ENCODE results near the gene TNPO3. TPM values are rescaled to one million over a fixed set of nuclear protein-coding genes. Genes with fewer than 3 reads are reported as not detected.

The TNPO3 gene
- total RNA-seq (2021) (56.6 and 59.2 TPM in 2 replicates), Bru-seq, nascent RNA (percentile 94 among the genes with signal in this experiment), BruChase-seq, experiment 1, labeled RNA remaining after a 2-hour chase (percentile 87 among the genes with signal in this experiment), BruChase-seq, experiment 2, labeled RNA remaining after a 6-hour chase (percentile 87 among the genes with signal in this experiment)
- long read RNA-seq, full-length matches to known transcripts, result 27 of 63 reads
- long read RNA-seq, partial matches to known transcripts, result 1 of 63 reads
- long read RNA-seq, other reads (novel, unspliced or antisense), result 35 of 63 reads

DNA sequence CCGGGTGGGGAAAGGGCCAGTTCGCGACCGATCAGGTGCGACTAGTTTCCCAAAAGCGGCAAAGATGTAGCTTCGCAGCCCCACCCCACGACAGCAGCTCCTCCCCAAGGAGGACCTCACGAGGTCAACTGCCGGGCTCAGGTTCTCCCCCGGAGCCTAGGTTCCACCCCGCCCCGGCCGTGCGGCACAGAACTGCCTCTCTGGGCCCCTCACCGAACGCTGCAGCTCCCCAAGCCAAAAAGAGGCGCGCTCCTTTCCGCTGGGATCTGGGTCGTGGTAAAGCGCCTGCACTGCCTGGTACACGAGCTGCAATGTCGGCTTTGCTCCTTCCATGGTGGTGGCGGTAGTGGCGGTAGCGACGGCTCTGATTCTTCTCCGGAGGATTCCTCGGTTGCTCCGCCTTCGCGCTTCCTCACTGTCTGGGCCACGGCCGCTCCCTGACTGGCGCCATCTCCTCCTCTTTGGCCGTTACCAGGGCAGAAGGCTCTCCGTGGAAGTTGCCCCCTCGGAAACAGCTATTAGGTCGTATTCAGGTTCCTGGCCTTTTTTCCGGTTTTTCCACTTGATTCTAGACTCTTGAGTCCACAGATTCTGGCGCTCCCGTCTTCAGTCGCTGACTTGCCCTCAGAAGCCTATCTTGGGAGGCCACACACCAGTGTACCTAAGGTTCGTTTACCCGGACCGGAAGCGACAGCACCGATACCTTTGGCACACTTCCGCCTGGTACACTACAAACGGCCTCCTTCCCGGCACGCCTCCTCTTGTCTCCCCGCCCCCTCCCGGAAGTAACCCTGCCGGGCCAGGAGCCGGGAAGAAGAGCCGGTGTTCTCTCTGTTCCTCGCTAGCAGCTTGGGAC, at the start of gene TNPO3:
Gene TNPO3, minus strand, starts transcription at position 674 of the 856 bp plus-strand sequence. Its CDS starts 341 bp downstream, at position 333.
- intact Hi-C loops (cut with micrococcal nuclease; ENCODE audit: unreplicated experiment), result no loop called here
- Histone ChIP-seq H3K4me1 (replicated peaks; ENCODE audit: insufficient read depth) (peaks cover 23% of the 10 kb centered on the region), H3K4me2 (peak within 1 kb of the TSS; percentile 88), H3K9me3 (ENCODE audit: insufficient read depth, low read depth) (no peaks in the 10 kb centered on the region), H3F3A (ENCODE audit: insufficient read depth, low read depth) (peaks cover 13% of the 10 kb centered on the region), H3K36me3 (ENCODE audit: low read depth) (0 out of 2 replicates have a peak, but pooled peaks cover 6% of the 10 kb centered on the region), H3K9me2 (ENCODE audit: insufficient read depth) (no peaks in the 10 kb centered on the region), H3K79me2 (ENCODE audit: low read depth) (peaks cover 46% of the 10 kb centered on the region), H3K4me3 (peak within 1 kb of the TSS; percentile 88), H4K20me1 (ENCODE audit: insufficient read depth) (peaks cover 11% of the 10 kb centered on the region; the same call in 1 of the 2 replicates), H3K27ac (peak within 1 kb of the TSS; percentile 87), H3K27me3 (ENCODE audit: insufficient read depth, low read depth) (no peaks in the 10 kb centered on the region), H2AFZ (peak within 1 kb of the TSS; percentile 90)
- TF ChIP-seq EZH2 (IDR thresholded peaks at IDR 0.05; ENCODE audit: low read depth), result no peak
- TF ChIP-seq, protein P1, sequence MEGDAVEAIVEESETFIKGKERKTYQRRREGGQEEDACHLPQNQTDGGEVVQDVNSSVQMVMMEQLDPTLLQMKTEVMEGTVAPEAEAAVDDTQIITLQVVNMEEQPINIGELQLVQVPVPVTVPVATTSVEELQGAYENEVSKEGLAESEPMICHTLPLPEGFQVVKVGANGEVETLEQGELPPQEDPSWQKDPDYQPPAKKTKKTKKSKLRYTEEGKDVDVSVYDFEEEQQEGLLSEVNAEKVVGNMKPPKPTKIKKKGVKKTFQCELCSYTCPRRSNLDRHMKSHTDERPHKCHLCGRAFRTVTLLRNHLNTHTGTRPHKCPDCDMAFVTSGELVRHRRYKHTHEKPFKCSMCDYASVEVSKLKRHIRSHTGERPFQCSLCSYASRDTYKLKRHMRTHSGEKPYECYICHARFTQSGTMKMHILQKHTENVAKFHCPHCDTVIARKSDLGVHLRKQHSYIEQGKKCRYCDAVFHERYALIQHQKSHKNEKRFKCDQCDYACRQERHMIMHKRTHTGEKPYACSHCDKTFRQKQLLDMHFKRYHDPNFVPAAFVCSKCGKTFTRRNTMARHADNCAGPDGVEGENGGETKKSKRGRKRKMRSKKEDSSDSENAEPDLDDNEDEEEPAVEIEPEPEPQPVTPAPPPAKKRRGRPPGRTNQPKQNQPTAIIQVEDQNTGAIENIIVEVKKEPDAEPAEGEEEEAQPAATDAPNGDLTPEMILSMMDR (conservative IDR thresholded peaks at IDR 0.05), result no peak
- DNase-seq, result peak; percentile 79 to 94
- POLR2A ChIA-PET (ENCODE audit: unreplicated experiment), result interaction anchor here (0.6 to 1.1 kb wide), 11 partner anchors 12 to 1467 kb away, joined by 3 to 8 read pairs (median 4); no protein-coding TSS in a partner anchor
- TSS peak; percentile 45 for BruUV-seq (replicated peaks)
- CTCF ChIA-PET, result interaction anchor here (0.6 to 1.1 kb wide), 2 partner anchors 37 to 141 kb away, joined by 3 to 9 read pairs; no protein-coding TSS in a partner anchor

DNA sequence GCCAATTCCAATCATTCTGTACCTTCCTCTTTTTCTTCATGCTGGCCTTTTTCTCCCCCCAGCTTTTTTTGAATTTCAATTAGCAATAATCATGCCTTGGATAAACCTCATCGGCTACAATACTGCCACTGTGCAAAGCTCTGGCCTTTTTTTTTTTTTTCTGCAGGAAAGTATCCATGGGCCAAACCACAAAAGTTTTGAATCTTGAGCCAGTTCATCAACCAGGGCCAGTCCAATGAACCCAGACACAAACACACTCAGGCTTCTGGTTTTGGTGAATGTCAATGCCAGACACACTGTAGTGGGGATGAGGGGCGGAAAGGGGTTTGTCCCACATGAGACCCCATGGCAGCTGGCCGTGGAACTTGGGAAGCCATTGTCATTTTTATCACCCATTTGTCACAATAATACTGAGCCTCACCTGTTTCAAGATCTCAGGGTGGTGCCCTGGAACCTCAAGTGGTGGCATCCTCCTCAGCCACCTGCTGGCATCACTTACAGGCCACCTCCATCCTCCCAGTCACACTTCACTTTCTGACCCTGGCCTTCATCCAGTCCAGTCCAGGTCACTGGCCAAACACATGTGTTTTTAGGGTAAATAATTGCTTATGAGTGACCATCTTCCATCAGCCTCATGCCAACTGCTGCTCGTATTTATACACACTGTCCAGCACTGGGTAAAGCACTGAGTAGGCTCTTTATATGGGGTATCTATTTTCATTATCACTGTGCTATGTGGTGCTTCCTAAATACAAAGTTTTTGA, 48.8 kb upstream of the TNPO3 start:
- H3K4me3 ChIP-seq, result no peak overlapping the region
- no TSS peak for BruUV-seq (replicated peaks)
- H3K79me2 ChIP-seq (ENCODE audit: low read depth), result no peaks in the 10 kb centered on the region
- ChIA-PET CTCF (interaction anchor here (0.6 kb wide), 1 partner anchor 262 kb away, joined by 3 read pairs; no protein-coding TSS in a partner anchor), POLR2A (ENCODE audit: unreplicated experiment) (no interaction called here)
- no peaks in the 10 kb centered on the region; the same call in 1 of the 2 replicates for H4K20me1 ChIP-seq (ENCODE audit: insufficient read depth)
- H3K27ac ChIP-seq, result no peak overlapping the region
- H3K9me2 ChIP-seq (ENCODE audit: insufficient read depth), result no peaks in the 10 kb centered on the region
- no peaks in the 10 kb centered on the region for H3K27me3 ChIP-seq (ENCODE audit: insufficient read depth, low read depth)
- no peaks in the 10 kb centered on the region for H3K4me1 ChIP-seq (replicated peaks; ENCODE audit: insufficient read depth)
- DNase-seq, result no peak
- no peaks in the 10 kb centered on the region for H3K36me3 ChIP-seq (ENCODE audit: low read depth)
- intact Hi-C loops (cut with micrococcal nuclease; ENCODE audit: unreplicated experiment), result no loop called here
- no peak overlapping the region for H3K4me2 ChIP-seq
- no peaks in the 10 kb centered on the region for H3K9me3 ChIP-seq (ENCODE audit: insufficient read depth, low read depth)
- H2AFZ ChIP-seq, result no peak overlapping the region
- no peak for TF ChIP-seq EZH2 (IDR thresholded peaks at IDR 0.05; ENCODE audit: low read depth)
- TF ChIP-seq, protein P1 (conservative IDR thresholded peaks at IDR 0.05), result no peak
- no peaks in the 10 kb centered on the region for H3F3A ChIP-seq (ENCODE audit: insufficient read depth, low read depth)

DNA sequence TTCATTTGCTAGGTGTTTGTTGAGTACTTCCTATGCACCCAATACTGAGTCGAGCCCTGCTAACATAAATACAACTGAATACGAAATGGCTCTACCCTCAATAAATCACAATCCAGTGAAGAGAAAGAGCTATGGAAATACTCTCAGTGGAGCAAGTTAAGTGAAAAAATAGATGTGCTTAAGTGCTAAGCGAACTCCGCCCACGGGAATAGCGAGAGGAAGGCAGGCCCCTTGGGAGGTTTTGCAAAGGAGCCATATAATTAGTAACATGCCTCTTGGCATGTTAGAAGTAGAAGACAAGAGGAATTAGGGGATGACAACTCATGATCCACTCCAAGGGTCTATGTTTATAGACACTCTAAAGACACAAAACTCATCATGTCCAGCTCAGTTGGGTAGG, 46.8 kb upstream of the TNPO3 start:
- CTCF ChIA-PET, result no interaction called here
- Histone ChIP-seq H3K36me3 (ENCODE audit: low read depth) (no peaks in the 10 kb centered on the region), H3K4me2 (no peak overlapping the region), H3F3A (ENCODE audit: insufficient read depth, low read depth) (no peaks in the 10 kb centered on the region), H3K4me1 (replicated peaks; ENCODE audit: insufficient read depth) (no peaks in the 10 kb centered on the region), H3K9me3 (ENCODE audit: insufficient read depth, low read depth) (0 out of 2 replicates have a peak, but pooled peaks cover 3% of the 10 kb centered on the region), H4K20me1 (ENCODE audit: insufficient read depth) (no peaks in the 10 kb centered on the region), H3K4me3 (no peak overlapping the region), H3K9me2 (ENCODE audit: insufficient read depth) (no peaks in the 10 kb centered on the region), H3K27me3 (ENCODE audit: insufficient read depth, low read depth) (no peaks in the 10 kb centered on the region), H3K27ac (no peak overlapping the region), H2AFZ (no peak overlapping the region), H3K79me2 (ENCODE audit: low read depth) (no peaks in the 10 kb centered on the region)
- intact Hi-C loops (cut with micrococcal nuclease; ENCODE audit: unreplicated experiment), result no loop called here
- no peak for DNase-seq
- POLR2A ChIA-PET (ENCODE audit: unreplicated experiment), result no interaction called here
- TF ChIP-seq, protein P1 (conservative IDR thresholded peaks at IDR 0.05), result no peak
- TF ChIP-seq EZH2 (IDR thresholded peaks at IDR 0.05; ENCODE audit: low read depth), result no peak
- no TSS peak for BruUV-seq (replicated peaks)
